CD4-positive, alpha-beta T cell treated with Interleukin-4 for 4 hours (primary cell): ENCODE data around the gene MAD1L1.
"Not testable (repeated sequence)": the region's sequence is repeated elsewhere in the genome, so short reads cannot be mapped to it uniquely, and the experiment has no call there.

Experiments used
- DNase-seq: peaks from one replicate; pipeline ENCODE4 v3.0.0-alpha.2; 2020

MAD1L1 gene

GRCh38 chr7:1838911-1839531, 393.7 kb downstream of the MAD1L1 start:
- DNase-seq: not testable (repeated sequence)

- not testable (repeated sequence) for DNase-seq
These were observed 394.2 kb downstream of the MAD1L1 start for GRCh38 chr7:1838544-1838872.

GRCh38 chr7:1837696-1838543, 394.8 kb downstream of the MAD1L1 start:
- DNase-seq: not testable (repeated sequence)

GRCh38 chr7:1831933-1832535, 400.7 kb downstream of the MAD1L1 start:
- not testable (repeated sequence) for DNase-seq

GRCh38 chr7:1831471-1831870, 401.3 kb downstream of the MAD1L1 start:
- not testable (repeated sequence) for DNase-seq

- DNase-seq: not testable (repeated sequence)
These were observed 403.1 kb downstream of the MAD1L1 start for GRCh38 chr7:1829668-1830067.

- no peak for DNase-seq
These were observed 403.6 kb downstream of the MAD1L1 start for GRCh38 chr7:1829111-1829510.

GRCh38 chr7:1828170-1828569, 404.6 kb downstream of the MAD1L1 start:
- DNase-seq: not testable (repeated sequence)

GRCh38 chr7:1827521-1827981, 405.2 kb downstream of the MAD1L1 start:
- DNase-seq: not testable (repeated sequence)

- DNase-seq: not testable (repeated sequence)
These were observed 405.8 kb downstream of the MAD1L1 start for GRCh38 chr7:1826931-1827330.

GRCh38 chr7:1825897-1826741, 406.6 kb downstream of the MAD1L1 start:
- no peak for DNase-seq

- DNase-seq: not testable (repeated sequence)
These were observed 407.2 kb downstream of the MAD1L1 start for GRCh38 chr7:1825647-1825896.

GRCh38 chr7:1824882-1825646, 407.7 kb downstream of the MAD1L1 start:
- DNase-seq: not testable (repeated sequence)

GRCh38 chr7:1824151-1824881, 408.4 kb downstream of the MAD1L1 start:
- DNase-seq: peak; percentile 19

- DNase-seq: no peak
These were observed 409.2 kb downstream of the MAD1L1 start for GRCh38 chr7:1823376-1824150.

GRCh38 chr7:1819259-1819841, 413.4 kb downstream of the MAD1L1 start:
- DNase-seq: no peak

- DNase-seq: no peak
These were observed 414.0 kb downstream of the MAD1L1 start for GRCh38 chr7:1818575-1819258.

GRCh38 chr7:1817061-1817712, 415.6 kb downstream of the MAD1L1 start:
- no peak for DNase-seq

- DNase-seq: not testable (repeated sequence)
These were observed 416.3 kb downstream of the MAD1L1 start for GRCh38 chr7:1816451-1816850.
